Loucy (cell line): Measurements from ENCODE around the gene CCDC138.

ENCODE experiments used
- H2AFZ ChIP-seq: fragments of 200-600 bp; sonication (generic); 2 replicates; pipeline ENCODE4 v1.6.0; 2016; ENCODE audit warnings: antibody characterized with exemption, mild to moderate bottlenecking, low read length, moderate library complexity
- H3F3A ChIP-seq: fragments of 200-600 bp; 2 replicates; pipeline ENCODE4 v1.6.0; 2016; ENCODE audit warnings: antibody characterized with exemption, low read depth, mild to moderate bottlenecking
- H3K27me3 ChIP-seq: fragments of 200-600 bp; sonication (generic); 2 replicates; pipeline ENCODE4 v1.6.1; 2014; ENCODE audit warnings: low read length, mild to moderate bottlenecking; ENCODE audit not compliant: insufficient read depth, poor library complexity, severe bottlenecking
- H3K36me3 ChIP-seq: fragments of 200-600 bp; sonication (generic); 2 replicates; pipeline ENCODE4 v1.6.1; 2016; ENCODE audit warnings: low read length; ENCODE audit not compliant: insufficient read depth
- H3K4me1 ChIP-seq: fragments of 200-600 bp; sonication (generic); 2 replicates; pipeline ENCODE4 v1.5.1; 2014; ENCODE audit warnings: low read length, mild to moderate bottlenecking; ENCODE audit not compliant: insufficient read depth, poor library complexity, severe bottlenecking
- H3K4me2 ChIP-seq: fragments of 200-600 bp; sonication (generic); 2 replicates; pipeline ENCODE4 v1.6.0; 2014; ENCODE audit warnings: antibody characterized with exemption, low read length, low read depth, mild to moderate bottlenecking; ENCODE audit not compliant: poor library complexity, severe bottlenecking
- H3K4me3 ChIP-seq: fragments of 200-600 bp; sonication (generic); 2 replicates; pipeline ENCODE4 v1.5.1; 2014; ENCODE audit warnings: low read length, mild to moderate bottlenecking, mixed read lengths; ENCODE audit not compliant: poor library complexity, severe bottlenecking
- H3K79me2 ChIP-seq: fragments of 200-600 bp; sonication (generic); 2 replicates; pipeline ENCODE4 v1.6.1; 2014; ENCODE audit warnings: low read length; ENCODE audit not compliant: insufficient read depth
- H3K9ac ChIP-seq: fragments of 200-600 bp; sonication (generic); 2 replicates; pipeline ENCODE4 v1.6.0; 2014; ENCODE audit warnings: mild to moderate bottlenecking, low read depth, low read length, moderate library complexity; ENCODE audit not compliant: poor library complexity, severe bottlenecking
- H3K9me2 ChIP-seq: fragments of 200-600 bp; sonication (generic); replicated peaks from 2 replicates; pipeline ENCODE4 v1.6.1; 2016; ENCODE audit warnings: low read depth, low read length, mixed read lengths
- H3K9me3 ChIP-seq: fragments of 200-600 bp; sonication (generic); 2 replicates; pipeline ENCODE4 v1.6.1; 2014; ENCODE audit warnings: mild to moderate bottlenecking, antibody characterized with exemption, low read length, low read depth; ENCODE audit not compliant: insufficient read depth
- H4K20me1 ChIP-seq: fragments of 200-600 bp; sonication (generic); 2 replicates; pipeline ENCODE4 v1.6.0; 2014; ENCODE audit warnings: antibody characterized with exemption, low read length, mild to moderate bottlenecking; ENCODE audit not compliant: insufficient read depth, poor library complexity, severe bottlenecking
- EZH2phosphoT487 ChIP-seq: fragments of 200-600 bp; IDR thresholded peaks from 2 replicates; pipeline ENCODE4 v1.6.1; 2018; ENCODE audit warnings: antibody characterized with exemption, mild to moderate bottlenecking, moderate library complexity, borderline replicate concordance
- TF ChIP-seq, protein P1 (sequence below): fragments of 200-600 bp; sonication (generic); conservative IDR thresholded peaks from 2 replicates; pipeline ENCODE4 v1.5.1; 2014; ENCODE audit warnings: mild to moderate bottlenecking, antibody characterized with exemption, low read length

CCDC138 gene

DNA sequence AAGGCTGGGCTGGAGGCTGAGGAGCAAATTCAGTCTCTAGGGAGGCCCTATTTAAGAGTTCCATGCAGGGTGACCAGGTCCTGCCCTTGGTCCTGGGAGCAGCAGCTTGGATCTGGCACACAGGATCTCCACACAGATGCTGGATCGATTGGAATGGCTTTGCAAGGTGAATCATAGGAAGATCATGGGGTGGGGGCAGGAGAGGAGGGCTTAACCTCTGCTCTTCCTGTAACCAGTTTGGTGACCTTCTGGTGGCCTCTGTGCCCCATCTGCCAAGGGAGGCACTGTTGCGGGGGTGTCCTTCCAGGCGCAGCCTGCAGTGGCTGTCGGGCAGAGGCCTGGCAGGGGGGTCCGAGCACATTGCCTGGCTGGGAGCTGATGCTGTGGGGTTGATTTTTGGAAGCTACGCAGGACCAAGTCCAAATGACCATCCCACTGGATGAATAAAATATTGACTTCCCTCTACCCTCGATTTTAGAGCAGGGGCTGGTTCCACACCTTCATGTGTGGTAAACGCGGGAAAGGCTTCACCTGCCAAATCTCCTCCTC, 122.8 kb downstream of the CCDC138 start:
- H3K79me2 ChIP-seq = no peaks in the 10 kb centered on the region
- TF ChIP-seq, protein P1, sequence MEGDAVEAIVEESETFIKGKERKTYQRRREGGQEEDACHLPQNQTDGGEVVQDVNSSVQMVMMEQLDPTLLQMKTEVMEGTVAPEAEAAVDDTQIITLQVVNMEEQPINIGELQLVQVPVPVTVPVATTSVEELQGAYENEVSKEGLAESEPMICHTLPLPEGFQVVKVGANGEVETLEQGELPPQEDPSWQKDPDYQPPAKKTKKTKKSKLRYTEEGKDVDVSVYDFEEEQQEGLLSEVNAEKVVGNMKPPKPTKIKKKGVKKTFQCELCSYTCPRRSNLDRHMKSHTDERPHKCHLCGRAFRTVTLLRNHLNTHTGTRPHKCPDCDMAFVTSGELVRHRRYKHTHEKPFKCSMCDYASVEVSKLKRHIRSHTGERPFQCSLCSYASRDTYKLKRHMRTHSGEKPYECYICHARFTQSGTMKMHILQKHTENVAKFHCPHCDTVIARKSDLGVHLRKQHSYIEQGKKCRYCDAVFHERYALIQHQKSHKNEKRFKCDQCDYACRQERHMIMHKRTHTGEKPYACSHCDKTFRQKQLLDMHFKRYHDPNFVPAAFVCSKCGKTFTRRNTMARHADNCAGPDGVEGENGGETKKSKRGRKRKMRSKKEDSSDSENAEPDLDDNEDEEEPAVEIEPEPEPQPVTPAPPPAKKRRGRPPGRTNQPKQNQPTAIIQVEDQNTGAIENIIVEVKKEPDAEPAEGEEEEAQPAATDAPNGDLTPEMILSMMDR = no peak
- no peaks in the 10 kb centered on the region for H3F3A ChIP-seq
- no peak overlapping the region for H3K9ac ChIP-seq
- H3K4me1 ChIP-seq = peaks cover 7% of the 10 kb centered on the region
- no peaks in the 10 kb centered on the region for H3K36me3 ChIP-seq
- H3K27me3 ChIP-seq = no peaks in the 10 kb centered on the region
- no peak overlapping the region for H3K4me2 ChIP-seq
- no peaks in the 10 kb centered on the region for H4K20me1 ChIP-seq
- no peak overlapping the region for H3K4me3 ChIP-seq
- no peaks in the 10 kb centered on the region for H3K9me3 ChIP-seq
- no peak overlapping the region for H2AFZ ChIP-seq
- no peaks in the 10 kb centered on the region for H3K9me2 ChIP-seq

DNA sequence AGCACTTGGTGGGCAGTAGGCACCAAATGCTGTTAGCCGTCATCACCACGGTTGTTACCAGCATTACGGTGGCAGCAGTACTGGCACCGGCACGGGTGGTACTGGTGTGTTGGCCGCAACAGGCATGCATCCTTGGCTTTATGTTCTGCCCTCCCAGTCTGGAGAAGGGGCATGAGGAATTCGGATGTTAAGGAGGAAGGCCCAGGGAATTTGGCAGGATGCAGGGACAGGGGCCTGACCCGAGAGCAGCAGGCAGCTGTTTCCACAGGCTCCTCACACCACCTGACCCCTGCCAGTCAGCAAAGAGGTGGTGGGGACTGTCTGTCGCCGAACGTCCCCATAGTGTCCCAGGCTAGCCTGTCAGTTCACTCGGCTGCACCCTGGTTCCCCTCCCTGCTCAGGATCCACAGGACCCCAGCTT, 123.5 kb downstream of the CCDC138 start:
- H2AFZ ChIP-seq = no peak overlapping the region
- H3F3A ChIP-seq = no peaks in the 10 kb centered on the region
- H3K9ac ChIP-seq = no peak overlapping the region
- H3K79me2 ChIP-seq = no peaks in the 10 kb centered on the region
- H3K9me3 ChIP-seq = no peaks in the 10 kb centered on the region
- no peak overlapping the region for H3K4me2 ChIP-seq
- peaks cover 9% of the 10 kb centered on the region for H3K4me1 ChIP-seq
- H3K9me2 ChIP-seq = no peaks in the 10 kb centered on the region
- no peak for TF ChIP-seq EZH2phosphoT487
- TF ChIP-seq, protein P1 = no peak
- H4K20me1 ChIP-seq = no peaks in the 10 kb centered on the region
- no peaks in the 10 kb centered on the region for H3K27me3 ChIP-seq
- no peak overlapping the region for H3K4me3 ChIP-seq
- no peaks in the 10 kb centered on the region for H3K36me3 ChIP-seq

DNA sequence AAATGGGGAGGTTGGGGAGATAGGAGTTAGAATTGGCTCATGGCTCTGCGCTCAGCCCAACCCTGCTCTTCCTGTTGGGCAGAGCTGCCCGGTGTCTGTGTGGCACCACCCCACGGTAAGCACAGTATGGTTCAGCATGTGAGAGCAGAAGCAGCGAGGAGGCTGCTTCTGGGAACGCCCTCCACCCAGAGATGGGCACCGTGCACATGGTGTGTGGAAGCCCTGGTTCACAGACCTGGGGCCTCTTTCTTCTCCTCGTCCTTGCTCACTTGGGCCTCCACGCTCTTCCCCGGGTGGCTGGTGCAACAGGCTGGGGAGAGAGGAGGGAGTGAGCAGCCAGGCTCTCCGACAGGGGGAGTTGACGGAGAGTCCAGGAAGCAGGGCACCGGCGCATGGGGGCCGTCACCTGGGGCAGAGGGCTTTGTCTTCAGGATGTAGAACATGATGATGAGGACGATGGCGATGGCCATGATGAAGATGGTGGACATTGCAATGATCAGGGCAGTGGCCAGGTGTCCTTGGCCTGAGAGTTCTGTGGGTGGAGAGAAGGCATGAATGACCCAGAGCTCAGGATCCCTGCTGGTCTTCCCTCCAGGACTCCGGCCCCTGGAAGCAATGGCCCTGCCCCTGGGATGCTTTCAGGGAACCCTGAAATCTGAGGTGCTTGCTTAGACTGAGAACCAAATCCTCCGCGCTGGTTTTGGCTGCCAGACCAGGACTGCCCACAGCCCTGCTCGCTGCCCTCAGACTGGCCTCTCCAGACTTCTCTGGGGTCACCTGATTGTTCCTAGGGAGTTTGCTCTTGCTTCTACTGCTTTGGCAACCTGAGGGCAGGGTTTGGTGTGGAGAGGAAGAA, 124.2 kb downstream of the CCDC138 start:
- Histone ChIP-seq H3K4me2 (no peak overlapping the region), H3K4me3 (no peak overlapping the region), H3K9ac (no peak overlapping the region), H3K9me2 (no peaks in the 10 kb centered on the region), H3K4me1 (peaks cover 9% of the 10 kb centered on the region), H3K27me3 (no peaks in the 10 kb centered on the region), H3K9me3 (no peaks in the 10 kb centered on the region), H4K20me1 (no peaks in the 10 kb centered on the region), H3K79me2 (no peaks in the 10 kb centered on the region), H3K36me3 (no peaks in the 10 kb centered on the region), H3F3A (no peaks in the 10 kb centered on the region), H2AFZ (no peak overlapping the region)
- TF ChIP-seq, protein P1 = no peak
- TF ChIP-seq EZH2phosphoT487 = no peak
